Right ventricle myocardium superior (tissue), 1 donor: ENCODE results near the gene EEF1AKMT2. TPM values are rescaled to one million over a fixed set of nuclear protein-coding genes. Genes with fewer than 3 reads are reported as not detected.
A peak's percentile ranks its signal among the peaks of the same experiment; 100 is the strongest.

ENCODE experiments used
- ATAC-seq: fragments of 200-7000 bp; cut with Tn5 transposase; one replicate; pipeline ENCODE4 v1.9.1; 2020; ENCODE audit warnings: mild to moderate bottlenecking; ENCODE audit not compliant: poor library complexity
- DNase-seq: peaks from one replicate; pipeline ENCODE4 v3.0.0-alpha.2; 2020
- intact Hi-C: fragments of 100-400 bp; cut with DNase I; formaldehyde crosslinking; loops from one replicate; pipeline ENCODE4 v1.11.2; 2022
- total RNA-seq: library from RNA; stranded (reverse); fragmentation: NEBNext Ultra II Directional; extraction: Animal tissue kit (Norgen Biotek cat#: 25700); gene quantifications from one replicate; pipeline ENCODE4 v1.2.1, GENCODE V29; 2021
- donor health status: DM: no; HTN: yes; CAD: no; lungs with severe emphysema.

The EEF1AKMT2 gene
- total RNA-seq, 1 donor from 2014 or later: 11.9 TPM

DNA sequence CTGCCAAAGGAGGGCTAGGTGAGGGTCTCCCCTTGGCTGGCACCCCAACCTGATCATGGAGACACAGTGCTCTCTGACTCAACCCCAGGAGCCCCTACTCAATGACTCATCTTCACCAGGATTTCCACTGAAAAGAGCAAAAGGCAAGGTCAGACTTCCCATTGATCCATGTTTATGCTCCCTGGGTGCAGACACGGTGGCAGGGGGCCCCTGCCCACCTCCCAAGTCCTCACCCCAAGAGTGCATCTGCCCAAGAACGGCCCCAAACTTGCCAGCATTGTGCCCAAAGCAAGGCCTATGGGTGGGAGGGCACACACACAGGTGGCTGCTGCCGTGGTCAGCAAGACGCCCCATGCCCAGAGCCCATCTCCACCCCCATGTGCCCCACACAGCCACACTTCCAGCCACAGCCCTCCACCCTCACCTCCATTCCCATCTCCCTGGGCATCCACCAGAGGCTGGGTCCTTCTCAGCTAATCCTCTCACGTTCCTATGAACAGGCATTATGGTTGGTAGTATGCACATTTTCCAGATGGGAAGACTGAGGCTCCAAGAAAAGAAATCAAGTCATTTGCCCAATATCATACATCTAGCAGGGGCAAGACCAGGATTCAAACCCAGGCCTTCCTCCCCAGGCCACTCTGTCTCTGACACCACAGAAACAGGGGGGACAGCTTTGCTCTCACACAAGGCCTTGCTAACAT, 78.8 kb downstream of the EEF1AKMT2 start:
- no peak for ATAC-seq
- DNase-seq: no peak
- intact Hi-C loops: no loop called here

DNA sequence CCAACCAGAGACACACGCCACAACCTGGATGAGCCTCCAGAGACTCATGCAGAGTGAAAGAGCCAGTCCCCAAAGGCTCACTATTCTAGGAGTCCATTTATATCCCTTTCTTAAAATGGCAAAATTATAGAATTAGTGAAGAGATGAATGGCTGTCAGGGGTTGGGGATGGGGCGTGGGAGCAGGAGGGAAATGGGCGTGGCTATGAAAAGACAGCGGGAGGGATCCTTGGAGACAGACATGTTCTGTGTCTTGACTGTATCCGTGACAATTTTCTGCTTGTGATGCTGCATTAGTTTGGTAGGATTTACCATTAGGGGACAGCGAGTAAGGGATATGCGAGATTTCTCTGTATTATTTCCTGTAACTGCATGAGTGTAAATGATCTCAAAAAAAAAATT, 80.5 kb downstream of the EEF1AKMT2 start:
- ATAC-seq: no peak
- no peak for DNase-seq

DNA sequence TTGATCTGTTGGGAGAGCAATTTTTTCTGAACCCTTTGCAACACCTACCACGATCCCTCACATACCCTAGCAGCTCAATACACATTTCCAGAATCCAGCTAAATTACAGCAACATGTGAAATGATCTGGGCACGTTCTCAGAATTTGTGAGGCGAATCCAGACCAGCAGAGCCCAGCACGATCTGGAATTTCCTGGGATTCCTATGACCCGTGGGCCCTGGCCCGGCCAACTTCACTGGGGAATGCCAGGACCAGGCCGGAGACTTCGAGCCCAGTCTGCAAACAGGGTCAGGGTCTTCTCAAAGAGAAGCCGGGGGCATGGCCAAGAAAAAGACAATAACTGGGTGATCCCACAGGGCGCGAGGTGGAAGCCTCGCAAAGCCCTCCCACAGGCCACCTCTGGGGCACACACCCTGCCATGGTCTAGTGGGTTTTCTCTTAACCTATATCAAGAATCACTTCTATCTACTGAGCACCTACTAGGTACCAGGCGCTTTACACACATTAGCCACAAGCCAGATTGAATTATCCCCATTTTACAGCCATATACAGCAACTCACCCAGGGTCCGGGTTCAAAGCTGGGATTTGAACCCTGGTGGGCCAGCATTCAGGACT, 81.3 kb downstream of the EEF1AKMT2 start:
- intact Hi-C loops: no loop called here
- ATAC-seq (no peak), DNase-seq (no peak)

More for the DNA sequence above, 80.5 kb downstream of the EEF1AKMT2 start:
- intact Hi-C loops: no loop called here

DNA sequence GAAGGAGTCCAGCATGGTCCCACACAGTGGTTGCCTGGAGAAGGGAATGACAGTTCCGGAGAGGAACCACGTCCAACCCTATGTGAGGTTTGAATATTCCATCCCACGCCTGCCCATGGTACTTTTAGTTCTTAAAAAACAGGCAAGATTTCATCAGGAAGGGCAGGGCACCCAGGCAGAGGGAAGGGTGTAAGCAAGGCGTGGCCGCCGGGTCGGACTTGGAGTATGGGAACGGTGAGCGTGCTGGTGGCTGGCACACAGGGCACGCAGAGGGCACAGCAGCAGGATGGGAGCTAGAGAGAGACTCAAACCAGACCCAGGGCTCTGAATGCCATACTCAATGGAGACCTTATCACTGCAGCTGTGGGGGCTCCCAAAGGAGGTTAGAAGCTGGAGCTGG, 81.8 kb downstream of the EEF1AKMT2 start:
- ATAC-seq (peak; percentile 53), DNase-seq (peak; percentile 83)
- intact Hi-C loops: no loop called here

DNA sequence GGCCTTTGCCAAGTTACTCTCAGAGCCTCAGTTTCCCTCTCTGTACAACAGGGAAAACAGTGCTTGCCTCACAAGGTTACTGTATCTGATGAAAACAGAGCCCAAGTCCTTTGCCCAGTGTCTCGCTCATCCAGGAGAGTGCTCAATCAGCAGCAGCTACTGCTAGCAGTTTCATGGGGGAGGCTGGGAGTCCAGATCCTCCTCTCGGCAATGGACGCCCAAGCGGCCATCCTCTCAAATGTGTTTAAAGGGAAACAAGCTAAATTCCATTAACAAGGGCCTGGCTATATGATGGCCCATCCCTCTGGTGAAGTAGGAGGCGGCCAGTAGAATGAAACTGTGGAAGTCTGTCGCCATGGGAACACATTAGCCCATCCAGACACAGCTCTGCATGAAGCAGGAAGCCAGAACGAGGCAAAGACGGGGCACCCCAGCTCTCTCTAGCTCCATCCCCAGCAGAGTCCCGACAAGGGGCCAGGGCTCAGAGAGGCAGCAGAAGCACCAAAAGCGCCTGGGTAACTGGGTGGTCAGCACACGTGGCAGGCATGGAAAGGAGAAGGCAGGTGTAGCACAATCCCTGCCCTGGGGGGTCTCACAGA, 82.7 kb downstream of the EEF1AKMT2 start:
- ATAC-seq (no peak), DNase-seq (no peak)
- intact Hi-C loops: no loop called here

DNA sequence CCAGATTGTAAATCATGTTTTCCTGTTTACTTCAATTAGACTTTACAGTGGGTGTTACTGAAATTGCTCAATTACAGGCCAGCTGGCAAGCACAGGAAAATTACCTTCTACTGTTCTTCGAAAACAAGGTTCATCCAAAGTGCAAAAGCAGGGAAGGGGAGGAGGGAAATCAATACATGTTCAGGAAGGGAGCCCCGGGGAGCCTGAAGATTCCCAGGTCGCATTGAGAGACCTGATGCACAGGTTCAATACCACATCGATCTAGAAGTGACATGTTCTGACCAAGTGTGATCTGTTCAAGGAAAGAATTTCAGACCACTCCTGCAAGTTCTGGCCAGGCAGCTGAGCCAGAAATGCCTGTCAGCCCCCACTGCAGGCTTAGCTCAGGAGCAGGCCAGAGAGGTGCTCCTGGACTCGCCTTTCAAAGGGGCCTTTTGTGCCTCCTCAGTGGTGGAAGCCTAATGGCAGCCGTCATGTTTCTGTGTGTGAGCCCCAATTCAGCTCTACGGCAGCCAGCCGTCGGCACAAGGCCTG, 83.4 kb downstream of the EEF1AKMT2 start:
- DNase-seq (no peak), ATAC-seq (no peak)

More for the DNA sequence above, 83.4 kb downstream of the EEF1AKMT2 start:
- intact Hi-C loops: no loop called here

Other genes starting within 250 kb of the EEF1AKMT2 start
- 38.1 TPM for gene FAM53B, start 47.5 kb downstream of the EEF1AKMT2 start, total RNA-seq
- gene ABRAXAS2, start 9.9 kb upstream of the EEF1AKMT2 start, total RNA-seq: 12.1 TPM
- gene ZRANB1, start 150.2 kb upstream of the EEF1AKMT2 start, total RNA-seq: 24.2 TPM